Glomerular visceral epithelial cell (primary cell): ENCODE results near the gene DCDC2B.
A peak's percentile ranks its signal among the peaks of the same experiment; 100 is the strongest.

Source experiments
- DNase-seq: peaks from one replicate; pipeline ENCODE4 v3.0.0-alpha.2; 2016; ENCODE audit errors: extremely low spot score

DCDC2B gene

DNA sequence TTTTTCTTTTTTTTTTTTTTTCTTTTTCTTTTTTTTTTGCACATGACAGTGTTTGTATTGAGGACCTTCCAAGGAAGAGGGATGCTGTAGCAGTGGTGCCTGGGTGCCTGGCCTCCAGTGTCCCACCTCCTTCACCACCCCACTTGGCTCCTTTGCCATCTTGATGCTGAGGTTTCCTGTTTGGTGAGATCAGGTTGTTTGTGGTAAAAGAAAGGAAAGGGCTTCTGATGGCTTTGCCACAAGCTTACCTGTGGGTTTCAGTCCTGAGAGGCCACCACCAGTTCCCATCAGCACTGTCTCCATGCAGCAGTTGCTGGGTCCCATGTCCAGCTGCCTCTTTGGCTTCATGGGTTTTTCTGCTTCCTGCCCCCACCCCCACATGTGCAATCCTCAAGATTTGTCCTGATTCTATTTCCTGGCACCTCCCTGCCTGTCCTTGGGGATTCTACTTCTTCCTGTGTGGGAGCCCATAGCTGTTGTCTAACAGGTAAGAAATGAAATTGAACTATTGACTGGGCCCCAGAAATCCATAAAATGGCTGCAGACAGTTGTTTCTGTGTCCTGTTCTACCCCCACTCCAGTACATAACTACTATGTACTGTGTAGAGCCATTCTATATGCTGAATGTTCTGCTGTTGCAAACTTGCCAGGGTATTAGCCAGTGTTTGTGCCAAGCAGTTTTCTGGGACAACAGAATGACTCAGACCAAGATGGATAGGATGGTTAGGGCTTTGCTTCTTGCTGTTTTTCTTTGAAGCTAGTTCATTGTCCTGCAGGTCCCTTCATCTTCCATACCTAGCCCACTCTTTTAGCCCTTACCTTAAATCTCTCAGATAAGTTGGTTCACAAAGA is 12.7 kb upstream of the DCDC2B start:
- no peak for DNase-seq

DNA sequence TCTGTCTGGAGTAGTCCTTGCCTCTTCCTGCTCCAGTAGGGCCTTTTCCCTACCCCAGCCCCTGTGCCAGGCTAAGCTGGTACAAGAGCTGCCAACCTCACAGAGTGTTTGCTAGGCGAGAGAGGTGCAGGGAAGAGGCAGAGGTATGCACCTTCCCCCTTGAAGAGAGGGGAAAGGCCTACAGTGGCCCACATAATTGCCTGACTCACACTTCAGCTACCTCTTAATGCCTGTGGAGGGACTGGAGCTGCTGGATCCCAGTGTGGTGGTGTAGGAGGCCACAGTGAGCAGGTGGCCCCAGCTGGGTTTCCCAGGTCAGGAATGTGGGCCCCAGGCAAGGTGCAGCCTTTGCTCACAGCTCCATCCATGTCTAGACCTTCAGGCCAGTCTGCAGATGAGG is 11.8 kb upstream of the DCDC2B start:
- DNase-seq = peak; percentile 30

DNA sequence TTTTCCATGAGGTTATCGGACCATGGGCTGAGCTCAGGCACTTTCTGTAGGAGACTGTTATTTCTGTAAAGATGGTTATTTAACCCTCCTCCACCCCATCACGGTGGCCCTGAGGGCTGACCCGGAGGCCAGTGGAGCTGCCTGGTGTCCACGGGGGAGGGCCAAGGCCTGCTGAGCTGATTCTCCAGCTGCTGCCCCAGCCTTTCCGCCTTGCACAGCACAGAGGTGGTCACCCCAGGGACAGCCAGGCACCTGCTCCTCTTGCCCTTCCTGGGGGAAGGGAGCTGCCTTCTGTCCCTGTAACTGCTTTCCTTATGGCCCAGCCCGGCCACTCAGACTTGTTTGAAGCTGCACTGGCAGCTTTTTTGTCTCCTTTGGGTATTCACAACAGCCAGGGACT is 11.1 kb upstream of the DCDC2B start:
- no peak for DNase-seq

DNA sequence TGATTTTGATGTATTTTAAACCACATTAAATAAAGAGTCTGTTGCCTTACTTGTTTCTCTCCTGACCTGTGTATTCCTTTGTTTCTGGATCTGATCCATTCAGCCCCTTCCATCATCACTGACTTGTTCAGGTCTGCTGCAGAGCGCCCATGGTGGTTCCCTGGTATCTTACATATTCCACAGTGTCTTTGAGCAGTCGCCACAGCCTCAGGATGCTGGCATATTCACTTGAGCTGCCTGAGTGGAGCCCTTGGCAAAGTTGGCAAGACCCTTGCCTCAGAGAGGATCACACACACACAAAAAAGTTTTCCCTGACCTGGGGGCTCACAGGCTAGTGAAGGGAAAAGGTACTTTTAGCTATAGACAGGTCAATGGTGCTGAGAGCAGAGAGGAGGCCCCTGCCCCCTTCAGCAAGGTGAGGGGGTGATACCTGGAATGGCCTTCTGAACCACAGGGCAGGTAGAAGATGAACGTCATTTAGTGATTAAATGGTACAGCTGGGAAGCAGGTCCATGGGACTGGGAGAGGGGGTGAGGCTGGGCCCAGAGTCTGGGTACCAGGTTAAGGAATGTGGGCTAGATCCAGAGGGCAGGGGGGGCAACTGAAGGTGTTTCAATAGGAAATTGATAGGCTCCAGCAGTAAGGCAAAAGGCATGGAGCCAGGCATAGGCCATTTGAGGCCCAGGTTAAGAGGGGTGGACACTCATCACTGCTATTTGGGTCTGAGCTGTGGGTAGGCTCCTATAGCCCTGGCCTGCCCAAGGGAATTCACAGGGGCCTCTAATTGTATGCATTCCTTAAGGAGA is 10.4 kb upstream of the DCDC2B start:
- DNase-seq = no peak

DNA sequence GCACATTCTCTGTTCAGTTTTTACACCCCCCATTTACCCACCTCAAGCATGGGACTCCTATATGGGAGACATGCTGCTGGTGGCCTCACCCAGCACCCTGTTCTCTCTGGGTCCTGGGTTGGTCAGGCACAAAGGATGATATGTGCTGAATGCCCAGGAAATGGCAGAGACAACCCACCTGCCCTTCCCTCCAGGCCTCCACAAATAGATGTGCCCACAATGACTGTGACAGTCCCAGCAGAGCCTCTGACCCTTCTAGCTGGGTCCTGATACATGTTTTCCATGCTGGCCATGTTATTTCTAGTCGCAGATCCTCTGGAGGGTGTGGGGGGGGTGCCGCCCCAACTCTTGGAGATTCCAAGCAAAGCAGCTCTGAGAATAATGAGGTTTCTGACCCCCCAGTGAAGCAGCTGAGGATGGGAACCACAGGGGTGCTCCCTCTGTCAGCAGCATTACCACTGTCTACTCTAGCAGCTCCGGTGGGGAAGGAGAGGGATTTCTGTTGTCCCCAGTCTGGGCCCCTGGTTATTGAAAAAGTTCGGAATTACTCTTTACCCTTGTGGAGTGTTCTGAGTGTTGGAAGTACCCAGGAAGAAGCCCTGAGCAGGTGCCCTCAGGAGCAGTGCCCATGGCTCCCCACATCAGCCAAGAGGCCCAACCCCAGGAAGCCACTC is 9.7 kb upstream of the DCDC2B start:
- no peak for DNase-seq

DNA sequence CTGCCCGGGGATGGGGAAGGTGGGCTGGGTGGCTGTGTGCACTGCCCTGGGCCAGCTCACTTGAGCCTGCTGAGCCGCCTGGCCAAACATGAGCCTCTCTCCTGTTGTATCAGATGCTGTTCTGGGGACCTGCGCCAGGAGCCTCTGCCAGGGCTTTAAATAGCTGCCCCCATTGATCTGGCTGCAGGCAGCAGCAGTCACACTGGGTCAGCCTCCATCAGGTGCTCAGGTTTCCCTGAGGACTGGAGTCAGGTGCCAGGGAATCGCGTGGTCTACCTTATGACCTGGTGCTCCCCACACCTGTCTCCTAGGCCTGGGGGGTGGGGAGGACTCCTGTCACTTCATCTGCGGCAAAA is 9.2 kb upstream of the DCDC2B start:
- no peak for DNase-seq

DNA sequence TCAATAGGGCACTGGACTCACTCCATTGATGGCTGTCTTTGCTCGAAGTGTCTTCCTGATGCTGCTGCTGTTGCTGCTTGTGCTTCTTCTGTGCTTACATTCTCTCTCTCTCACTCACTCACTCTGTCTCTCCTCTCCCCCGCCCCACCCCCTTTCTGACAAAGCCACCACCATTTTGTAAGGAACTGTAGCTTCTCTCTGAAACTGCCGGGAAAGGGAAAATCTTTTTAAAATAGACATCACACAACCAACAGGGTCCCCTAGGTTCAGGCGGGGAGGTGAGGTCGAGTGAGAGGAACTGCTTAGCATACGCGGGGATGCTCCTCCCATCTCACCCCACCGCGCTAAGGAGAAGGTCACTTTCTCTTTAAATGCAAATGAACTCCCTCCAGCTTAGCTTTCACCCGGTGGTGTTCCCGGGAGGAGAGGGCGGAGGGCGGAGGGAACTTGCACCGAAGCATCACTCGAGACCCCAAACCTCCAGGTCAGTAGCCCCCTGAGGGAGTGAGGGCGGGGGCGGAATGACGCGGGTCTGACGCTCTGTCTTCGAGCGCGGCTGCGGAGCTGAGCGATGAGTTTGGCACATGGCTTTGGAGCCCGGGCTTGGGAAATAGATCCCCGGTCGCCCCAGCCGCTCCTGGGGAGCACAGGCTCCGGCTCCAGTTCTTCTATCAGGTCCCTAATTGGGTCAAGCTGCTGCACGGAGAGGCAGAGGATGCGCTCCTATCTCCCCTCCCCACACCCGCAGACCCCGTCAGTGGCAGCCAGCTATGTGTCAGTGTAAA is 8.5 kb upstream of the DCDC2B start, which contains the start of gene CCDC28B:
Gene CCDC28B (plus strand): TSS at position 370 of the 785 bp plus-strand sequence. CDS start 1,341 bp downstream, outside the sequence.
- peak; percentile 48 for DNase-seq

DNA sequence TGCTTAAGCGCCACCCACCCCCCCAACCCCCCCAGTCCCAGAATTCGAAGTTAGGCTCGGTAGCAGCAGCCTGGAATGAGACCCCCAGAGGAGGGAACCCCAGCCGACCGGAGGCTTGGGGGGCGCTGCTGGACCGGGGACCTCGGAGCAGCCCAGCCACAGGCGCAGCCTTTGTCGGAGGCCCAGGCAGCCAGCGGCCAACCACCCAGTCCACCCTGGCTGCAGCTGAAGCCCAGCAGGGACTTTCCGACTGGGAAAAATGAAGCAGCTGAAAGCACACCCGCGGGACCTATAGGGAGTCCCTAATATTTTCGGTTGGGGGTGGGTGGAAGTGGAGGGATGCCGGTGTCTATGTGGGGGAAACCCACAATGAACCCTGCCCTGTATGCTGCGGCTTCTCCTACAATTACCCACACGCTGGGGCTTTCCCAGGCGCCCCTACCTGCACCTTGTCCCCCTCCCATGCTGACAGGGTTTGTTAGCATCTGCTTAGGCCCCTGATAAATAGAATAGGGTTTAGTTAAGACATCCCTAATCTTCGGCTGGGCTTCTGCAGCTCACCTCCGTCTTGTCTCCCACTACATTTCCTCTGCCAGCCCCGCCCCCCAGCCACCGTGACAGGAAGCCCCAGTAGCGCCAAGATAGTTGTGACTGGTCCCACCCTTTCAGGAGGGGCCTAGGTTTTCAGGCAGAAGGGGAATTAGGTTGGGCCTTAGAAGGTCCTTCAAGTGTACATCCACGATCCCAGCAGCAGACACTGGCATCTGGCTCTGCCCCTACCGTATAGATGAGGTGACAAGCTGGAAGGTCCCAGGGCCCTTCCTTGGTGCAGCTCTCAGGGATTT is 7.7 kb upstream of the DCDC2B start:
- peak; percentile 44 for DNase-seq

DNA sequence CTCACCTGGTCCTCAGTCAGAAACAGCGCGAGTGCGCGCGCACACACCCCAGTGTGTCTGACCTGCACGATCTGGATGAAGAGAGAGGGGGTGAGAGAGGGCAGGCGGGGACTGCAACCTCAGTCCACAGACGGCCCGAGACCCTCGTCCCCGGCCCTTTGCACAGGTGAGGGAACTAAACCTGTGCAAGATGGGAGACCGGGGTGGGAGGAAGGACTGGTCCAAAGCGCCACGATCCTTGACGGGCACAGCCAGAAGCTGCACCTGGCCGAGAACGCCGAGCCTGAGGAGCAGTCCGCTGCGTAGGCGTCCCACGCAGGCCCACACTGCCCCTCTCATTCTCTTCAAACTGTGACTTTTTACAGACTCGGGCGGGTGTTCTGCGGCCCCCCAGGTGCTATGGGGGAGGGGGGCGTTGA is 3.9 kb upstream of the DCDC2B start:
- no peak for DNase-seq

DNA sequence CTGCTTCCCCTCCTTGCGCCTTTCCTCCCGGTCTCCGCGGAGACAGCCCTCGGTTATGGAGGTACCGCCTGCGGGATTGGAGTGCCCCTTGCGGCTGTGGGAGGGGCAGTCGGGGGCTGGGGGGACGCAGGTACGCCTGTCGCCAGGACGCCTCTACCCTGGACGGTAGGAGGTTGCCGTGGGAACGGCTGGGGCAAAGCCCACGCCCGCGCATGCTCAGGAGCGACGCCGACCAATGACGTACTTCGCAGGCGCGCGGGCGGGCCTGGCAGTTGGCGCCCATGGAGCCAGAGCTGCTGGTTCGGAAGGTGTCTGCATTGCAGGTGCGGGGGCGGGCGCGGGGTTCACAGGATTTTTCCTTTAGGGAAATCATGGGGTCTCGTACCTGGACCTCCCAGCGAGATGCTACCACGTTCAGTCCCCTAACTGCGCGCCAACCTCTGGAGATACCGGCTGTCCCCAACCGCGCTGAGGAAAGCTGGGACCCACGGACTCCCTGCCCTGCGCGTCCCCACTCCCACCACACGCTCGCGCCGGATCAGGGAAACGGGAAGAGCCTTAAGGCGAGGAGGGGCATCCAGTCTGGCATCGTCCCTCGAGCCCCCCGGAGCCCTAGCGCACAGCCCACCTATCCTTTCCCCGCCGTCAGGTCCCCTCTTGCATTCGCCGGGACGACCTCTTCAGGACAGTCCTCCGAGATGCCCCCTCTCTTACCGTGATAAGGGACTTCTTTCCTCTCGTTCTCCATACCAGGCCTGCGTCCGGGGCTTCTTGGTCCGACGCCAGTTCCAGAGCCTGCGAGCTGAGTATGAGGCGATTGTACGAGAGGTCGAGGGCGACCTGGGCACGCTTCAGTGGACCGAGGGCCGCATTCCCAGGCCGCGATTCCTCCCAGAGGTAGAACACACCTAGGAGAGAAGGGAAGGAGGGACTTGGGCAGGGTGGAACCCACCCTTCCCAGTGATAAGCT is 3.2 kb upstream of the DCDC2B start, which contains the start of gene IQCC:
Gene IQCC (plus strand): TSS at position 271 of the 970 bp plus-strand sequence. CDS start 11 bp downstream, at position 282.
- peak; percentile 87 for DNase-seq

DNA sequence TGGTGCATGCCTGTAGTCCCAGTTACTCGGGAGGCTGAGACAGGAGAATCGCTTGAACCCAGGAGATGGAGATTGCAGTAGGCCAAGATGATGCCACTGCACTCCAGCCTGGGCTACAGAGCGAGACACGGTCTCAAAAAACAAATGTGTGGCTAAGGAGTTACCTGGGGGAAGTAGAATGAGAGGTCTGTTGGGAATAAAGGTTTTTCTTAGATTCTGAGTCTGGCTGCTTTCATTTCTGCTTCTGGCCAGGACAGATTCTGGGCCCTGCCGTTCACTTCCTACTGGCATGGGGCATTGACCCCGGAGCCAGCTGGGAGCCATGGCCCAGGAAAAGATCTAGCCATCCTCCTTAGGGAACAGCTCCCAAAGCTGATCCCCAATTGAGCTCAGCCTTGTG is 420 bp upstream of the DCDC2B start:
- DNase-seq = no peak

DNA sequence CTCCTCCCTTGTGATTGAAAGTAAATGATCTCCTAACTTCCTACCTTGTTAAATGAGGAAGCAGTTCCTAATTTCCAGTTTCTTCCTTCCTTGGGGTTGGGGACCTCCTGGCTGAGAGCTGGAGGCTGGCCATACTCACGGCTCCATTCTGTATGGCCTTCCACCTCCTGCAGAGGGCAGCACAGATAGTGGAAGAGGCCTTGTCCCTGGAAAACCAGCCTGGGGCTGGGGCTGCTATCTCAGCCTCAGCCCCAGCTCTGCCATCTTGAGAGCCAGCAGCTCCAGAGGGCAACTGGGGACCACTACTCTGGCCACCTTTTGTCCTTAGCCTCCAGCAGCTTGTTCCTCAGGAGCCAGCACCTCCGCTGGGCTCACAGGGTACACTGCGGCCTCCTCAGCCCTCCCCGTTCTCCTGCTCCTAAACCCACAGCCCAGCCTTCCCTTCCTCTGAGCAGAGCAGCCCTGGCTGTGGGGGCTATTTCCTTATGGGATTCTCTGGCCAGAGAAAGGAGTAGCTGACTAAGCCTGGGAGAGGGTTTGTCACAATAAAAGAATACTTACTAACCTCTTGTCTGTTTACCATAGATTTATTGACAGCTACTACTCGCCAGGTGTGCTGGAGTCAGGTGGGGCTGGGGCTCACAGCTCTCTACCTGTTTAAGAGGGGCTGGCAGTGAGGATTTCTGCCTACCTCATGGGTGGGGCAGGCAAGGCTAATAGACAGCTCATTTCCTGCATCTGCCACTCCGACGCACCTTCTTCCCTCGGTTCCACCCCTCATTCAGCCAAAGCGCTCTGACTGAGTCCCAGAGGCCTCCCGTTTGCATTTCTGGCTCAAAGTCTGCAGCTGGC is 7.0 kb downstream of the DCDC2B start:
- DNase-seq = peak; percentile 67

DNA sequence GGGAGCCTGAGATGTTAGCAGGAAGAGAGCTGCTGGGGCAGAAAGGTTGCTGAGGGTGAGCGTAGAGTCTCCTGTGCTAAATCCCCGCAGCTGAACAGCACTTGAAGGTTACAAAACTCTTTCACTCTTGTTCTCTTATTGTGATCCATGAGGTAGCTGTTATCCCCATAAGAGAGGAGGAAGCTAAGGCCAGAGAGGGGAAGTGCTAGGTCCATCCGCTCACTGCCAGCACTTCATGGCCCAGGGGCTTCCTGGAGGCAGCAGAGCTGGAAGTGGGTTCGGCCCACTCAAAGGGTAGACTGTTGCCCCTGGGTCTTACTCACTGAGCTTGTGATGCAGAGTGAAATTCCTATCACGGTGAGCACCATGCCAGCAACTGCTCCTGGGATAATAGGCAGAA is 7.7 kb downstream of the DCDC2B start:
- DNase-seq = no peak

DNA sequence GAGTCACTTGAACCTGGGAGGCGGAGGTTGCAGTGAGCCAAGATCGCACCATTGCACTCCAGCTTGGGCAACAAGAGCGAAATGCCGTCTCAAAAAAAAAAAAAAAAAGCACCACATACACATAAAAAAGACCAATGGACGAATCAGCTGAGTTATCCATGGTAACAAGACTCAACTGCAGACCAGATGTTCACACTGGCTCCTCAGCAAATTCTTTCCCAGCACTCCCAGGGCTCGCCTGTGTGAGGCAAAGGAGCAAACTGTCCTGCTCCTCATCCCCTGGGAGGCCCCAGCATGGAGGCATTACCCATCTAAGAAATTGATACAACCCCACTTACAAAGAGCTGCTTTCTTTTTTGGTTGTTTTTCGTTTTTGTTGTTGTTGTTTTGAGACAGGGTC is 10.1 kb downstream of the DCDC2B start:
- no peak for DNase-seq

DNA sequence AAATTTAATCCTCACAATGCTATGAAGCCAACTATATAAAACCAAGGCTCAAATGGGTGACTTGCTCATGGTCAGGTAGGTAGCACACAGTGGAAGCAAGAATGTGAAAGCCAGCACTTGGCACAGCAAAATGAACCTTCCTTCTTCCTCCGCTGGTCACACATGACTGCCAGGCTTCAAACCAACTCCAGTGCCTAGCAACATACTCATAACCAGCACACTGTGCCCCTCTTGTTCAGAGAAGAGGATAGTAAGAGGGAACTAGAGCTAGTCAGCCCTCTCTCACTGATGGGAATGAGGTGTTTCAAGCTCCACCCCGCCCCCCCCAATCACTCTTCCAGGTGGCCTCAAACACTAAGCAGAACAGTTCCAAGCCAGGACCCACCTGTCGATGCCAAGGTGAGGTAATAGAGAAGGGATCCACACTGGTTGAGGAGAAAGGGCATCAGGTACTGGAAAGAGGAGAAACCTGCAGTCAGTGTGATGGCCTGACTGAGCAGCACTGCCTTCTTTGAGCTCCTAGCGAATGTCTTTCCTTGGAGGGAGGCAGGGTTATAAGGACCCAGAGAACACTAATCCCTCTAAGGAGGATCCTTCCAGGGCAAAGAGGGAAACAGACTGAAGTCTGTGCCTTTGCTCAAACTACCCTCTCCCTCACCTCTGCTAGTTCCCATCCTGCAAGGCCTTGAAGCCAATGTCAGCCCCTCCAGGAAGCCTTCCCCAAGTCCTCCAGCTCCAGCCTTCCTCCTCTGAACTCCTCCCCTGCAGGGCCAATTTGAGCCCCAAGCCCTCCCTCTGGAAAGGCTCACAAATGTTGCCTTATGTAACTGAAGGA is 12.1 kb downstream of the DCDC2B start:
- DNase-seq = peak; percentile 72

DNA sequence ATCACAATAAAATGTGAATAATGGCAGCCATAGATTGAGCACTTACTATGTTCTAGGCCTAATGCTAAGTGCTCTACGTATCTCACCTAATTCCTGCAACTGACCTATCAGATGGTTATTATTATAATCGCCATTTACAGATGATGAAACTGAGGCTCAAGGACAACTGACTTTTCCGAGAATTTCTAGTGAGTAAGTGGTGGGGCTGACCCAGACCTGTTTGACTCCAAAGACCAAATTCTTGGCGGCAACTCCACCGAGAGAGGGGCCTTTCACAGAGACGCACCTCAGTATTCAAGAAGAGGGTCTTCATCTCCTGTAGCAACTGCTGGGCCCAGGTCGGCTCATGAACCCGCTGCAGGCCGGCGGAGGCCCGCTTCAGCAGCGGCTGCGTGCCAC is 12.7 kb downstream of the DCDC2B start:
- no peak for DNase-seq

DNA sequence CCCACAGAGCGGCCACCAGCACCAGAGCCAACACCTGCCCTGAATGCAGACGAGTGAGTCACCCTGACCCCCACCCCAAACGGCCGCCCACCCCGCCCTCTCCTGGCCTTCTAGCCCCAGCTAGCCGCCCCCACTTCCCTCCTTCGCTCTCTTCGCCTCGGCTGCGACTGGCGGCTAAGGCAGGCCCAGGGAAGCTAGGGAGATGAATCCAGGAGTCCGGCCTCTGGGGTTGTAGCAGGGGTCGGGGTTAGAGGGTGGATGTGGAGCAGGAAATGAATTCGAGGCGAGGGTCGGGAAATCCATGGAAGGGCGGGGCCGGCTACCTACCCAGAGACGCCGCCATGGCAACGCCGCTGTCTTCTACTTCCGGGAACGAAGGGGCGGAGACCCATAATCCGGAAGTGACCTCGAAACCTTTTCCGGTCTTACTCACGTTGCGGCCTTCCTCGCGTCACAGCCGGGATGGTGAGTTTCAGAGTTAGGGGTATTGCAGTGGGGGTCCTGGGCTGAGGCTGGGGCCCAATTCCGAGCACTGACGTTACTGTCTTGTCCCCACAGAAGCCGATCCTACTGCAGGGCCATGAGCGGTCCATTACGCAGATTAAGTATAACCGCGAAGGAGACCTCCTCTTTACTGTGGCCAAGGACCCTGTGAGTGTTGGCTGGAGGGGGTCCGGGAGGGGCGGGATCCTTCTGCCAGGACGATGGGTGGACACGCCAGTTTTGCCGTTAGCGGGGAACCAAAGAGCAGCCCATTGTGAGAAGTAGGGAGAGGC is 13.3 kb downstream of the DCDC2B start, which contains the start of the genes EIF3I and TMEM234:
Gene EIF3I (plus strand): TSS at position 428 of the 776 bp plus-strand sequence. CDS start 35 bp downstream, at position 463.
Gene TMEM234 (minus strand): TSS at position 374 of the 776 bp plus-strand sequence. CDS start 31 bp downstream, at position 343.
- DNase-seq = peak; percentile 87
